ENCODE measurements around the gene POPDC2.
"Not testable (repeated sequence)": the region's sequence is repeated elsewhere in the genome, so short reads cannot be mapped to it uniquely, and the experiment has no call there.

Gene POPDC2

DNA sequence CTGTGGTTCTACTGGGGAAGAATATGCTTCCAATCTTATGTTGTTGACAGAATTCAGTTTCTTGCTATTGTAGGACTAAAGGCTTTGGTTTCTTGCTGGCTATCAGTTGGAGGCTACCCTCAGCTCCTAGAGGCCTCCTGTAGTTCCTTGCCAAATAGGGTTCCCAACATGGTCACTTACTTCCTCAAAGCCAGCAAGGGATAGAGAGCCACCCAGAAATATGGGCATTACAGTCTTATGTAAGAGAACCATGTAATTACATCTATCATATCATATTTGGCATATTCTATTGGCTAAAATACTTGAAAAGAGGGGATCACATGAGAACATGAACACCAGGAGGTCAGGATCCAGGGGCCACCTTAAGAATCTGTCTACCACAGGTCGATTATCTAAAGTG is 23.0 kb upstream of the POPDC2 start:
- Histone ChIP-seq H3K9me3 (ENCODE audit: control insufficient read depth in 5 of 5, low read length in 5 of 5) (no peaks in the 10 kb centered on the region), H3K4me3 (ENCODE audit: low read depth in 1 of 5, low read length in 5 of 5) (no peak overlapping the region), H3K9ac (ENCODE audit: low read length in 5 of 5) (no peak overlapping the region), H3K36me3 (ENCODE audit: control insufficient read depth in 5 of 5, insufficient read depth in 5 of 5, low read length in 5 of 5) (no peaks in the 10 kb centered on the region), H3K4me1 (ENCODE audit: control insufficient read depth in 5 of 5, insufficient read depth in 5 of 5, low read length in 5 of 5) (no peaks in the 10 kb centered on the region), H3K27ac (ENCODE audit: low read depth, low read length) (no peak overlapping the region), H3K27me3 (ENCODE audit: control insufficient read depth in 5 of 5, insufficient read depth in 4 of 5, low read length in 5 of 5) (no peaks in the 10 kb centered on the region)

DNA sequence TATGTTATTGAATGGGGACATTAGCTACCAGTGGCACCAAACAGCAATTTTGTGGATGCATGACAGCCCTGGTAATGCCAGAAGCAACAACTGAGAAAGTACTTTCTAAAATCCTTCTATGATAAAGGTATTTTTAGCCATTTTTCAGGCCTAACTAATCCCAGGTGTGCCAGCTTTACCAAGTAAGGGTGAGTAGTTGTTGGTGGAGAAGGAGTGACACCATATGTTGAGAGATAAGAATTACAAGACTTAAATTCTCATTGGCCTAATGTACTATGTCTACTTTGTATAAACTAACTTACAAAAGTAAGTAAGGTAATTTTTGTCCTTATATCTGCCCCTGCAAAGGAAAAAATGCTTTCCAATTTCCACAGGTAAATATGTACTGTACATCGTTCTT is 20.9 kb upstream of the POPDC2 start:
- no peak overlapping the region for H3K27ac ChIP-seq (ENCODE audit: low read depth, low read length)
- no peaks in the 10 kb centered on the region for H3K36me3 ChIP-seq (ENCODE audit: control insufficient read depth in 5 of 5, insufficient read depth in 5 of 5, low read length in 5 of 5)
- H3K4me1 ChIP-seq (ENCODE audit: control insufficient read depth in 5 of 5, insufficient read depth in 5 of 5, low read length in 5 of 5) = peaks cover 0 to 11% (median 9%) of the 10 kb centered on the region in 5 donors
- no peak overlapping the region for H3K4me3 ChIP-seq (ENCODE audit: low read depth in 1 of 5, low read length in 5 of 5)
- H3K9me3 ChIP-seq (ENCODE audit: control insufficient read depth in 5 of 5, low read length in 5 of 5) = no peaks in the 10 kb centered on the region
- no peaks in the 10 kb centered on the region for H3K27me3 ChIP-seq (ENCODE audit: control insufficient read depth in 5 of 5, insufficient read depth in 4 of 5, low read length in 5 of 5)
- H3K9ac ChIP-seq (ENCODE audit: low read length in 5 of 5) = no peak overlapping the region

DNA sequence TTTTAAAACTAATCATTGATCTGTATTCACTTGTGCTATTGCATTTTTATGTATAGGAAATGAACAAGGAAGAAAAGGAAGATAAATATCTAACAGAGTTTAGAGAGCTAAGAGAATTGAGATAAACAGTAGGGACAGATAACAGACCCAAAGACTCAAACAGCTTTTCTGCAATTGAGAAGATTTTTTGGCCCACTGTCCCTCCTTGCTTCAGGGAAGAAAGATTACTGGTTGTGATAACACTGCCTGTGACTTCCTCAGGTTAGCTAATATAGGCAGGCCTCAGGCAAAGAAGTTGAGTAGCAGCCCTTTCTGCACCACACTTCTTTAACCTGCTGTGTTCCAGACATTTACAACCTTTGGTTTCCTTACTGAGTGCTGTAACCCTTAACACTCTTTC is 19.5 kb upstream of the POPDC2 start:
- Histone ChIP-seq H3K4me1 (ENCODE audit: control insufficient read depth in 5 of 5, insufficient read depth in 5 of 5, low read length in 5 of 5) (peaks cover 0 to 21% (median 17%) of the 10 kb centered on the region in 5 donors), H3K27ac (ENCODE audit: low read depth, low read length) (no peak overlapping the region), H3K36me3 (ENCODE audit: control insufficient read depth in 5 of 5, insufficient read depth in 5 of 5, low read length in 5 of 5) (peaks cover 0 to 4% (median 2%) of the 10 kb centered on the region in 5 donors), H3K27me3 (ENCODE audit: control insufficient read depth in 5 of 5, insufficient read depth in 4 of 5, low read length in 5 of 5) (no peaks in the 10 kb centered on the region), H3K9me3 (ENCODE audit: control insufficient read depth in 5 of 5, low read length in 5 of 5) (no peaks in the 10 kb centered on the region), H3K9ac (ENCODE audit: low read length in 5 of 5) (peak overlapping the region in 1 of 5 donors; percentile 4), H3K4me3 (ENCODE audit: low read depth in 1 of 5, low read length in 5 of 5) (no peak overlapping the region)

DNA sequence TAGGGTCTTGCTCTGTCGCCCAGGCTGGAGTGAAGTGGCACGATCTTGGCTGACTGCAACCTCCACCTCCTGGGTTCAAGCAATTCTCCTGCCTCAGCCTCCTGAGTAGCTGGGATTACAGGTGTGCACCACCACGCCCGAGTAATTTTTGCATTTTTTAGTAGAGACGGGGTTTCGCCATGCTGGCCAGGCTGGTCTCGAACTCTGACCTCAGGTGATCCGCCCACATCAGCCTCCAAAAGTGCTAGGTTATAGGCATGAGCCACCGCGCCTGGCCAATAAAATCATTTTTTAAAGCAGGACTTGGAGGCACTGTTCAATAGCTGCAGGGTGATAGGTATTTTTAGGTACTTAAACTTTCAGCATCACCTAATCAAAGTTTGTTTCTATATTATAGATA is 17.8 kb upstream of the POPDC2 start:
- H3K9me3 ChIP-seq (ENCODE audit: control insufficient read depth in 5 of 5, low read length in 5 of 5); H3K27ac ChIP-seq (ENCODE audit: low read depth, low read length); H3K9ac ChIP-seq (ENCODE audit: low read length in 5 of 5); H3K4me3 ChIP-seq (ENCODE audit: low read depth in 1 of 5, low read length in 5 of 5); H3K27me3 ChIP-seq (ENCODE audit: control insufficient read depth in 5 of 5, insufficient read depth in 4 of 5, low read length in 5 of 5): not testable (repeated sequence)
- H3K36me3 ChIP-seq (ENCODE audit: control insufficient read depth in 5 of 5, insufficient read depth in 5 of 5, low read length in 5 of 5) = peaks cover 5 to 18% (median 15%) of the 10 kb centered on the region in 5 donors
- H3K4me1 ChIP-seq (ENCODE audit: control insufficient read depth in 5 of 5, insufficient read depth in 5 of 5, low read length in 5 of 5) = peaks cover 0 to 21% (median 17%) of the 10 kb centered on the region in 5 donors

DNA sequence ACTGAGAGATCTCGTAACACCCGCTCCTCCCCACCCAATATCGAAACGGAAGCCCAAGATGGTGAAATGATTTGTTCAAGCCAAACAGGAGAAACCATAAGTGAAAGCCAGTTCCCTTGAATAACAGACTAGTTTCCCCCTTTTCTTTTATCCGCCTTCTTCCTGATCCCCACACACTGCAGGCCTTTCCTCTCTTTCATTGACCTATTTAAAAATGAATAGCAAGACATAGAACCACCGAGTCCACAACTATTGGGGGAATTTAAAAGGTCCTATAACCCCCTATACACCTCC is 17.2 kb upstream of the POPDC2 start:
- Histone ChIP-seq H3K27ac (ENCODE audit: low read depth, low read length) (peak overlapping the region; percentile 93), H3K4me1 (ENCODE audit: control insufficient read depth in 5 of 5, insufficient read depth in 5 of 5, low read length in 5 of 5) (peaks cover 0 to 21% (median 19%) of the 10 kb centered on the region in 5 donors), H3K27me3 (ENCODE audit: control insufficient read depth in 5 of 5, insufficient read depth in 4 of 5, low read length in 5 of 5) (no peaks in the 10 kb centered on the region), H3K4me3 (ENCODE audit: low read depth in 1 of 5, low read length in 5 of 5) (peak overlapping the region; percentile 84 to 97 (median 85)), H3K9me3 (ENCODE audit: control insufficient read depth in 5 of 5, low read length in 5 of 5) (no peaks in the 10 kb centered on the region), H3K36me3 (ENCODE audit: control insufficient read depth in 5 of 5, insufficient read depth in 5 of 5, low read length in 5 of 5) (peaks cover 11 to 24% (median 21%) of the 10 kb centered on the region in 5 donors), H3K9ac (ENCODE audit: low read length in 5 of 5) (peak overlapping the region; percentile 57 to 98 (median 88))

DNA sequence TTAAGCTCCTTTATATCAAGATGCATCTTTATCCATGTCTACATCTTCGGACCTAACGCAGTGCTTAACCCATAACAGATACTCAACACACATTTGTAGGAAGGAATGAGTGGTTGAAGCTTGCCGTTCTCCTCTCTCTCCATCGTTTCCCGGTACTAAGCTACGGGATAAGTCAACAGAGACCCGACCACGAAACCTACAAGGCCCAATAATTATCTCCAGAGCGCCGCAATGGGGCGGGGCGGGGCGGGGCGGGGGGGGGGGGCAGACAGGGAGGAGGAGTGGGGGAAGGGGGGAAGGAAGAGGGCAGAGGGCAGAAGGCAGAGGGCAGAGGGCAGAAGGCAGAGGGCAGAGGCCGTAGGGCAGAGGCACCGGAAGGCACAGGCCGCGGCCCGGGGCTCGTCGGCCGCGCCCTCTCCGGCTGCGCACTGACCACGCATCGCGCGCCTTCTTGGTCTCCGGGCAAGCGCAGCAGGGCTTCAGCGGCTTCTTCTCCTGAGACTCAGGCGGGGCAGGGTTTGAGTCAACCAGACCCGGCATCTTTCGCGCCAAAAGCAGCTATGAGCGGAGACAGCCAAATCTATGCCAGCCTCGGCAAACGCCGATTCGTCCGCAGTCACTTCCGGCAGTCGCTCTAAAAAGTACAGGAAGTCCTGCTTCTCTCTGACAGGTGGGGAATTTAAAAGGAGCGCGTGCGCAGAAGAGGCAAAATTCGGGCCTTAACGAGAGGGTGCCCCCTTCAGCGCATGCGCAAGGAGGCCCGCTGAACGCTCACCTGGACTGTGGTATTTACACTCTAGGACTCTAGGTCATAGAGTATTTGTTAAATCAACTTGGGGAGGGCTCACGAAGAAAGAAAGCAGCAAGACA is 16.6 kb upstream of the POPDC2 start, which contains the start of gene COX17:
COX17 (minus strand) TSS at position 636 of the 870 bp plus-strand sequence; CDS start at position 540, 96 bp downstream.
- peaks cover 0 to 23% (median 19%) of the 10 kb centered on the region in 5 donors for H3K4me1 ChIP-seq (ENCODE audit: control insufficient read depth in 5 of 5, insufficient read depth in 5 of 5, low read length in 5 of 5)
- no peaks in the 10 kb centered on the region for H3K27me3 ChIP-seq (ENCODE audit: control insufficient read depth in 5 of 5, insufficient read depth in 4 of 5, low read length in 5 of 5)
- H3K9ac ChIP-seq (ENCODE audit: low read length in 5 of 5) = peak within 1 kb of the TSS; percentile 57 to 98 (median 89)
- H3K4me3 ChIP-seq (ENCODE audit: low read depth in 1 of 5, low read length in 5 of 5) = peak within 1 kb of the TSS; percentile 84 to 97 (median 85)
- peak within 1 kb of the TSS; percentile 93 for H3K27ac ChIP-seq (ENCODE audit: low read depth, low read length)
- H3K36me3 ChIP-seq (ENCODE audit: control insufficient read depth in 5 of 5, insufficient read depth in 5 of 5, low read length in 5 of 5) = peaks cover 15 to 26% (median 25%) of the 10 kb centered on the region in 5 donors
- no peaks in the 10 kb centered on the region for H3K9me3 ChIP-seq (ENCODE audit: control insufficient read depth in 5 of 5, low read length in 5 of 5)

DNA sequence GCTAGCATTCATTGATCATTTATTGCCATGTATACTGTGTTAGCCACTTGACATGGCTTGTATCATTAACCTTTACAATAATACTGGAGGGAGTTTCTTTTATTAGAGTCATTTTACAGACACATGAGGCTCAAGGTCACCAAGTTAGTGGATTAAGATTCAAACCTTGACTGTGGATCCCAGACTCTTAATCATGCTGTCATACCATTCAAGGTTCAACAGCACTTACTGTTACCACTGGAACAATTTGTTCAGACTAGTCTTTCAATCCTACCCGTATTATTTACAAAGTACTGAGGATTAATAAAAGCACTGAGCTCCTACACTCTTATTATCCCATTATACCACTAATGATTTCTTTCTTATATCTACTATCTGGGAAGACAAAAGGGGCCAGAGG is 15.6 kb upstream of the POPDC2 start:
- H3K36me3 ChIP-seq (ENCODE audit: control insufficient read depth in 5 of 5, insufficient read depth in 5 of 5, low read length in 5 of 5) = peaks cover 22 to 32% (median 31%) of the 10 kb centered on the region in 5 donors
- no peaks in the 10 kb centered on the region for H3K27me3 ChIP-seq (ENCODE audit: control insufficient read depth in 5 of 5, insufficient read depth in 4 of 5, low read length in 5 of 5)
- H3K4me3 ChIP-seq (ENCODE audit: low read depth in 1 of 5, low read length in 5 of 5) = peak overlapping the region; percentile 64 to 87 (median 84)
- peak overlapping the region in 4 of 5 donors; percentile 59 to 89 (median 68) for H3K9ac ChIP-seq (ENCODE audit: low read length in 5 of 5)
- no peaks in the 10 kb centered on the region for H3K9me3 ChIP-seq (ENCODE audit: control insufficient read depth in 5 of 5, low read length in 5 of 5)
- H3K27ac ChIP-seq (ENCODE audit: low read depth, low read length) = peak overlapping the region; percentile 74
- peaks cover 0 to 23% (median 19%) of the 10 kb centered on the region in 5 donors for H3K4me1 ChIP-seq (ENCODE audit: control insufficient read depth in 5 of 5, insufficient read depth in 5 of 5, low read length in 5 of 5)

DNA sequence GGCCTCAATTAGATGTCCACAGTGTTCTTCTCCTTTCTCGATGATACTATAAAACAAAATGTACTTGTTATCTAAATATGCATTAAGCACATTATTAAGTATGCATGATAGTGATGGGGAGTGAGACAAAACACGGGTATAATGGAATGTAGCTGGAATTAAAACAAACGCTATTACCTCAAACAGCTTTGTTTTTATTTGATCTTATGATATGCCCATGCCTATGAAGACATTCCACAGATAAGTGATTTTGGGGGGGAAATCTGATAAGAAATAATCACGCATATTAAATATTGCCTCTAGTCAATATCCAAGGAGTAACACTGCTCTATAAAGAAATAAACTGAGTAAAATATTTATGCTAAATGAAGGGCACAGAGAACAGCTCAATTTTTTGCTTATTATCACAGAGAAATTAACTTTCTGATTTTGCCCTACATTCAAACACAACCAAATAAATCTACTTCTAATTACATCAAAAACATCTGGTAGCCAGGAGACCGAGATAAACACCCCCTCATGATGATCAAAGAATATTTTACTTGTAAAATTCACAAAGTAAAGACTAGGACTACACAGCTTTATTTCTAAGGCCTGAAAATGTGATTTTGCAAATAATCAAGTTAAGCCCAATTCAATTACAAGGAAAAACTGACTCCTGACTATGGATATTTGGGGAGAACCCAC is 14.9 kb upstream of the POPDC2 start:
- H3K27me3 ChIP-seq (ENCODE audit: control insufficient read depth in 5 of 5, insufficient read depth in 4 of 5, low read length in 5 of 5) = no peaks in the 10 kb centered on the region
- H3K9me3 ChIP-seq (ENCODE audit: control insufficient read depth in 5 of 5, low read length in 5 of 5) = no peaks in the 10 kb centered on the region
- H3K9ac ChIP-seq (ENCODE audit: low read length in 5 of 5) = no peak overlapping the region
- H3K4me3 ChIP-seq (ENCODE audit: low read depth in 1 of 5, low read length in 5 of 5) = peak overlapping the region in 1 of 5 donors; percentile 84
- H3K36me3 ChIP-seq (ENCODE audit: control insufficient read depth in 5 of 5, insufficient read depth in 5 of 5, low read length in 5 of 5) = peaks cover 22 to 34% (median 31%) of the 10 kb centered on the region in 5 donors
- H3K4me1 ChIP-seq (ENCODE audit: control insufficient read depth in 5 of 5, insufficient read depth in 5 of 5, low read length in 5 of 5) = peaks cover 0 to 24% (median 19%) of the 10 kb centered on the region in 5 donors
- no peak overlapping the region for H3K27ac ChIP-seq (ENCODE audit: low read depth, low read length)

DNA sequence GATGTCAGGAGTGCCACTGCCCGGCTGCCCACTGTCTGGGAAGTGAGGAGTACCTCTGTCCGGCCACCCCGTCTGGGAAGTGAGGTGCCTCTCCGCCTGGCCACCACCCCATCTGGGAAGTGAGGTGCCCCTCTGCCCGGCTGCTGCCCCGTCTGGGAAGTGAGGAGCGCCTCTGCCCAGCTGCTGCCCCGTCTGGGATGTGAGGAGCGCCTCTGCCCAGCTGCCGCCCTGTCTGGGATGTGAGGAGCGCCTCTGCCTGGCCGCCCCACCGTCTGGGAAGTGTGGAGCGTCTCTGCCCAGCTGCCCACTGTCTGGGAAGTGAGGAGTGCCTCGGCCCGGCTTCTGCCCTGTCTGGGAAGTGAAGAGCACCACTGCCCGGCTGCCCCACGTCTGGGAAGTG is 13.5 kb upstream of the POPDC2 start:
- H3K9ac ChIP-seq (ENCODE audit: low read length in 5 of 5) = no peak overlapping the region
- H3K4me3 ChIP-seq (ENCODE audit: low read depth in 1 of 5, low read length in 5 of 5) = no peak overlapping the region
- H3K4me1 ChIP-seq (ENCODE audit: control insufficient read depth in 5 of 5, insufficient read depth in 5 of 5, low read length in 5 of 5) = peaks cover 0 to 31% (median 24%) of the 10 kb centered on the region in 5 donors
- no peaks in the 10 kb centered on the region for H3K27me3 ChIP-seq (ENCODE audit: control insufficient read depth in 5 of 5, insufficient read depth in 4 of 5, low read length in 5 of 5)
- peaks cover 22 to 34% (median 32%) of the 10 kb centered on the region in 5 donors for H3K36me3 ChIP-seq (ENCODE audit: control insufficient read depth in 5 of 5, insufficient read depth in 5 of 5, low read length in 5 of 5)
- H3K27ac ChIP-seq (ENCODE audit: low read depth, low read length) = no peak overlapping the region
- no peaks in the 10 kb centered on the region for H3K9me3 ChIP-seq (ENCODE audit: control insufficient read depth in 5 of 5, low read length in 5 of 5)

DNA sequence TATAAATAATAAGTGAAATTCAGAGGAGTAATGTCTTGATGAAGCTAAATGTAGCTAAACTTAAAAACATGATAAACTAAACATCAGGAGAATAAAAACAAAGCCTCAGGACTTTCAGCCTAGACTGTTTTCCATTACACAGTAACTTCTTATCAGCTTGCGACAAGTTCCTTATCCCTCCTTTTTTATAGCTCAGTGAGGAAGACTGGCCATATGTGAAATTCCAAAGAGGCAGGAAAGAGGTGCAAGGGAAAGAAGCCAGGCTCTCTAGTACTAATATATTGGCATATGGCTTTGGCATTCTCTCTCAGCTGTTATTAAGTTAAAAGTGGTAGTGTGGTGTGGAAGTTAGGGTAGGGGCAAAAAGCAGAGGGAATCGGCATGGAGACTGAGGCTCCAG is 12.4 kb upstream of the POPDC2 start:
- H3K9ac ChIP-seq (ENCODE audit: low read length in 5 of 5) = peak overlapping the region in 2 of 5 donors; percentile 35 to 46
- H3K4me1 ChIP-seq (ENCODE audit: control insufficient read depth in 5 of 5, insufficient read depth in 5 of 5, low read length in 5 of 5) = peaks cover 0 to 29% (median 22%) of the 10 kb centered on the region in 5 donors
- H3K27me3 ChIP-seq (ENCODE audit: control insufficient read depth in 5 of 5, insufficient read depth in 4 of 5, low read length in 5 of 5) = no peaks in the 10 kb centered on the region
- H3K27ac ChIP-seq (ENCODE audit: low read depth, low read length) = no peak overlapping the region
- no peaks in the 10 kb centered on the region for H3K9me3 ChIP-seq (ENCODE audit: control insufficient read depth in 5 of 5, low read length in 5 of 5)
- H3K4me3 ChIP-seq (ENCODE audit: low read depth in 1 of 5, low read length in 5 of 5) = no peak overlapping the region
- peaks cover 24 to 39% (median 35%) of the 10 kb centered on the region in 5 donors for H3K36me3 ChIP-seq (ENCODE audit: control insufficient read depth in 5 of 5, insufficient read depth in 5 of 5, low read length in 5 of 5)

Data from subcutaneous abdominal adipose tissue (tissue), 5 donors.